HG02840 (cell line): ENCODE measurements around the gene IRF5.
"Not testable (repeated sequence)": the region's sequence is repeated elsewhere in the genome, so short reads cannot be mapped to it uniquely, and the experiment has no call there.

Source experiments
- ATAC-seq: cut with Tn5 transposase; IDR thresholded peaks from one replicate; pipeline ENCODE4 v1.9.1; 2021; ENCODE audit warnings: mild to moderate bottlenecking, moderate library complexity, moderate number of reproducible peaks; ENCODE audit not compliant: unreplicated experiment, low FRiP score

Gene IRF5

DNA sequence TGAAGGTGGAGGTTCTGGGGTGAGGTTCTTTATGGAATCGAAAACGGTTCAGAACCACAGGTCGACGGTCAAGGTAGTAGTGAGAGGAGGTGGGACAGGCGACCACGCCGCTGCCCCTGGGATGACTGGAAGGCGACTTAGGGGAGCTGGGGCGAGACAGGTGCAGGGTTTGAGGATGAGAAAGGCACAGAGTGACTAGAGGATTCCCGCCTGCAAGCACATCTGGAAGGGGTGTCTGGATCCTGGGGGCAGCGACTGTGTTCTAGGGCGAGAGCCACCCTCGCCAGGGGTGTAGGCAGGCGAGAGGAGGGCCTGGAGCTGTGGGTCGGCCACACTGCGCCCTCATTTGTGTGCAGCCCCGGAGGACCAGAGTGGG lies 468 bp upstream of the IRF5 start:
- no peak for ATAC-seq

DNA sequence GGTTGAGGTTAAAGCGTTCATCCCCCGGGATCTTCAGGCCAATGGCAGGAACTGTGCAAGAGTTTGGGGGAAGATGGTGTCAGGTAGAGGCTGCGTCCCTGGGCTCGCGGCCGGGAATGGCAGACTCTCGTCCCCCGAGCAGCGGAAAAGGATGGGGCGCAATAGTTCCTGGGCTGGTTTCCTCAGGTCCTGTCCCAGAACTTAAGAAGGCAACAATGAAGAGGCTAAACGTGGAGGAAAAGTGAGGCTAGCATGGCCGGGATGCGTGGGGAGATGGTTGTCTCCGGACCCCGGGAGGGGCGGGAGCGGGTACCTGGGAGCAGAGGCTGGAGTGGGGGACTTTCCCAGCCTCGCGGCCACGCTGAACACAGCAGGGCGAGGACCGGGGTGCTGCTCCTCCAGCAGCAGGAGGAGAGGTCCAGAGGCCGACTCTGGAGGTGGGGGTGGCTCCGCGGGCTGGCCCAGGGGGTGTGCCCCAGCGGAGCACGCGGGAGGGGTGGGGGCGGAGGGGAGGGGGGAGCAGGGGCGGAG lies 882 bp downstream of the IRF5 start:
- ATAC-seq, result no peak

DNA sequence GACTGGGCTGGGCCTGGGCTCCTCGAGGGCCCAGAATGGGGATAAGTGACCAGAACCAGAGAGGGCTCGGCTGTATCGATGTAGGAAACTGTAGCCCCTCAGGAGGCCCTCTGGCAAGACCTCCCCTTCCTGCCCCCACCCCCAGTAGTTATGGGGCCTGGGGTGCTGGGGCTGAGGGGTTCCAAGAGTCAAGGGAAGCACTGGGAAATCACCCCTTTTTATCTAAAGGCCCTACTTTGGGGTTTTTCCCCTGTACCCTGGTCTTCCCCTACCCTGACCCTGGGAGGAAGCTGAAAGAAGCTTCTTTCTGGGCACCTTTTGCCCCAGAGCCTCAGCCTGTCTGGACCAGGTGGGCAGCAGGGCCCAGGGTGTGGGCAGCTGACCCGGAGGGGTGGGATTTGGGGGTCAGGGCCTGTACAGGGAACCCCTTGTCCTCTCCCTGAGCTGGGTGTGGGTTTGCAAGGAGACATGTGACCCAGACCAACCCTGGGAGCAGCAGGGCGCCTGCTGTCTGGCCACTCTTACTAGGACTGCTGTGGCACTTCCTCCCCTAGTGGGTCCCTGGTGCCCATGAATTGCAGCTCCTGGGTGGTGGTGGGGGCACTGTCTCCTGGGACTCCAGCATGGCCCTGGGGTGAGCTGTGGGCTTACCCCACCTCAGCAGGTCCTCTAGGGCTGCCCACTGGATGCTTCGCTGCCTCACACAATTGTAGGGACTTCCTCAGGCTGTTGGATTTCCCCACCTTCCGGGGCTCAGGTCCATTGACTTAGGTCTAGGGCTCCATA lies 1.5 kb downstream of the IRF5 start:
- ATAC-seq, result no peak

DNA sequence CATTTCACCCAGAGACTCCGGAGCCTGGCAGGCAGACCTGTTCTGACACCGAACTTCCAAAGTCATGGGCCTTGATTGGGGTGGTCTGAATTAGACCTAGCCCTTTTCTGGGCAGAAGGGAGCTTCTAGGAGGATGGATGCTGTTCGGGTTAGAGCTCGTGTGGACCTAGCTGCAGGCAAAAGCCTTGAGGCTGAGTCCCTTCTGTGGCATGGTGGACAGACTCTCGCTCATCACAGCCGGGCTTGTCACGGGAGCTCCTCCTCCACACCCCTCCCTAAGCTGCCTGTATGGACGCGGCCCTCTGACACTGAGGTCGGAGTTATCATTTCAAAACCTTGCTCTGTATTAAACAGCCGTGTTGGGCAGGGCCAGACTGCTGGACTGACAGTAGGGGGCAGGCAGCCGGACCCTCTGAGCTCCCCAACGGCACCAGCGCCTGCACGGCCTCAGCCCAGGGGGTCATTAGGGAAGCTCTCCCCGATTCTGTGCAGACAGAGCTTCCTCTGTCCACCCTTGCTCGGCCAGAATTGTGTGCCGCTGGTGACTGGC lies 2.2 kb downstream of the IRF5 start:
- peak; percentile 26 for ATAC-seq

DNA sequence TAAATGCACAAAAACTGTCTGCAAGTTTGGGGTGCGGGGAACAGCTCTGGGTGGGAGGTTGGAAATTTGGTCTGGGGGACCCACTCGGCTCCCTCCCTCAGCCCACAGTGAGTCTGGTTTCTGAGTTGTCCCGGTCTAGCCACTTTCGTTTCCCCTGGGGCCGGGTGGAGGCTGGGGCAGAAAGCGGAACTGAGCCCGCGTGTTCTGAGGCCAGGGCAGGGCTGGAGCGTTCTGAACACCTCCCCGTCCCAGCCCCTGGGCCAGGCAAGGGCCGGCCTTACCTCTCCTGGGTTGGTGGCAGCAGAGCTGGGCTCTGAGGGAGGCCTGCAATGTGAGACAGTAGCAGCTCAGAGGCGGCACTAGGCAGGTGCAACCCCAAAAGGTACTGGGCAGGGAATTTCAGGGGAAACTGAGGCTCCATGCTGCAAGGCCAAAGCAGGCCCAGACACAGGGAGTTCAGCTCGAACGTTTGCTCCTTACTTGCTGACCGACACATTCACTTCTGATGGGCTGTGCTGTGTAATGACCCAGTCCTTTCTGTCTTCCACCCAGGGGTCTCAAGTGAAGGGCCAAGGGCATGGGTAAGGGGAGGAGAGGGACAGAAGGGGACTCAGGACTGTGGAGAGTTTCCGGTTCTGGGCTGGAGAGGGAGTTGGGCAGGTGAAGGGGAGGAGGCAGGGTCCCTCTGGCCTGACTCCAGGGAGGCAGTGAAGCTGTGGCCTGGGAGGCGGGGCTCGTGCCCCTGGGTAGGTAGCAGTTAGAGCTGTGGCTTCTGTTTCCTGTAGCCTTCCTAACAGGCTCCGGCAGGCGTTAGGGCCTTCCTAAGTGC lies 3.0 kb downstream of the IRF5 start:
- ATAC-seq, result peak; percentile 47

DNA sequence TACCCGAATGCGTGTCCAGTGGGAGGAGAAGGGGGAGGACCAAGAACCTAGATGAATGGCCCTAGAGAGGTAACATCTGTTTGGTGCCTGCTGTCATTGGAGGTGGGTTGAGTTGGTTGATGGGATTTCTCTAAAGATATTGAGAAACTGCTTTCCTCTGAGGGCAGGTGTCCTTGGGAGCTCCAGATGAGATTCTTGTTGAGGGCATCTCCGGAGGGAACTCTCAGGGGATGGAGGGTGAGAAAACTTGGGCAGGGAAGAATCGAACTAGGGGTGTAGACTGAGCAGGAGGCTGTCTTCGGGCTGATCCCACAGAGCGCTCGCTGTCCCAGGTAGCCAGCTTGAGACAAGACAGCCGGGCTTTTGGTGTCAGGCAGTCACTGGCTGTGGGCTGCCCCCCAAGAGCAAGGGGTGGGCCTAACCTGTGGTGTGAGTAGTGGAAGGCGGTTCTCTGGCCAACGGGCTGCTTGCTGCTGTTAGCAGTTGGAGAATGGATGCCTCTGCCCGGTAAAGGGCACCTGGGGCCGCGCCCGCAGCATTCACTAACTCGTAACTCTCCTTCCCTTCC lies 3.7 kb downstream of the IRF5 start:
- ATAC-seq, result no peak

DNA sequence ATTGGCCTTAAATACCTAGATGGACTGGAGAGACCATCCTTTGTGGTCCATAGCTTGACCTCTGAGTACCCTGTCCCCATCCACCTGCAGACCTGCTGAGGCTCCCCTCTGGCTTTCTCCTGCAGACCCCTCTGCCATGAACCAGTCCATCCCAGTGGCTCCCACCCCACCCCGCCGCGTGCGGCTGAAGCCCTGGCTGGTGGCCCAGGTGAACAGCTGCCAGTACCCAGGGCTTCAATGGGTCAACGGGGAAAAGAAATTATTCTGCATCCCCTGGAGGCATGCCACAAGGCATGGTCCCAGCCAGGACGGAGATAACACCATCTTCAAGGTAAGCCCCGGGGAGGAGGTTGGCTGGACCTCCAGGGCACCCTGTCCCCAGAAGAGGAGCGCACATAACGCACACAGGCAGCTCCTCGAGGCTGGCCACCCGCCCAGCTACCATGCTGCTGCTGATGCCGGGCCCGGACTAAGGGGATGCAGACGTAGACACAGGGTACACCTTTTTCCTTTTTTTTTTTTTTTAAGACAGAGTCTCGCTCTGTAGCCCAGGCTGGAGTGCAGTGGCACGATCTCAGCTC lies 4.3 kb downstream of the IRF5 start:
- no peak for ATAC-seq

DNA sequence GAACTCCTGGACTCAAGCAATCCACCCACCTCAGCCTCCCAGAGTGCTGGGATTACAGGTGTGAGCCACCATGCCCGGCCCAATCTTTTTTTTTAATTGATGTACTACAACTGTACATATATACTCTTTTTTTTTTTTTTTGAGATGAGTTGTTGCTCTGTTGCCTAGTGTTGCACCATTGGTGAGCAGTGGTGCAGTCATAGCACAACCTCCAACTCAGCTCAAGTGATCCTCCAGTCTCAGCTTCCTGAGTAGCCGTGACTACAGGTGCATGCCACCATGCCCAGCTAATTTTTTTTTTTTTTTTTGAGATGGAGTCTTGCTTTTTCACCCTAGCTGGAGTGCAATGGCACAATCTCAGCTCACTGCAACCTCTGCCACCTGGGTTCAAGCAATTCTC lies 5.5 kb downstream of the IRF5 start:
- not testable (repeated sequence) for ATAC-seq

DNA sequence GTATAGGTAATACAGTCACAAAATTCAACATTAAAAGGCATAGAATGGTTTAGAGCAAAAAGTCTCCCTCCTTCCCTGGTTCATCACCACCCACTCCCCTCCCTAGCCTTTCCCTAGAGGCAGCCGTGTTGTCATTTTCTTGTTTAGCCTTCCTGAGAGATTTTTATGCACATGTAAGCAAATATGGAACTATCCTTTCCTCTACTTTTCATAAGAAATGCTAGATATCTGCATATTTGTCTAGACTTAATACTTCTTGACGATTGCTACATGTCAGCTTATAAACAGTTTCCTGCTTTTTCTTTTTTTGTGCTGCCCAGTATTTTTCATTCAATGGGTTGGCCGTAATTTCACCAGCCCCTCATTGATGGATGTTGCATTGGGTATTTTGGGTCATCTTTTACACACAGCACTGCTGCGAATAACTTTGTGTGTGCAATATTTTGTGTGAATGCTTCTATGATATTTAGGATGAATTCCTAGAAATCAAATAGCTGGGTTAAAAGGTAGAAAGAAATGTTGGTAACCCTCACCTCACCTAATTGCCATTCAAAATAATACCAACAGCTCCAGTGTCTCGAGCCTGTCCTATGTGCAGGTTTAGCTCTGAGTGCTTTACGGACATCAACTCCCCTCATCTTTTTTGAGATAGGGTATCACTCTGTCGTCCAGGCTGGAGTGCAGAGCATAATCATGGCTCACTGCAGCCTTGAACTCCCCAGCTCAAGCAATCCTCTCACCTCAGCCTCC lies 6.9 kb downstream of the IRF5 start:
- ATAC-seq, result no peak

DNA sequence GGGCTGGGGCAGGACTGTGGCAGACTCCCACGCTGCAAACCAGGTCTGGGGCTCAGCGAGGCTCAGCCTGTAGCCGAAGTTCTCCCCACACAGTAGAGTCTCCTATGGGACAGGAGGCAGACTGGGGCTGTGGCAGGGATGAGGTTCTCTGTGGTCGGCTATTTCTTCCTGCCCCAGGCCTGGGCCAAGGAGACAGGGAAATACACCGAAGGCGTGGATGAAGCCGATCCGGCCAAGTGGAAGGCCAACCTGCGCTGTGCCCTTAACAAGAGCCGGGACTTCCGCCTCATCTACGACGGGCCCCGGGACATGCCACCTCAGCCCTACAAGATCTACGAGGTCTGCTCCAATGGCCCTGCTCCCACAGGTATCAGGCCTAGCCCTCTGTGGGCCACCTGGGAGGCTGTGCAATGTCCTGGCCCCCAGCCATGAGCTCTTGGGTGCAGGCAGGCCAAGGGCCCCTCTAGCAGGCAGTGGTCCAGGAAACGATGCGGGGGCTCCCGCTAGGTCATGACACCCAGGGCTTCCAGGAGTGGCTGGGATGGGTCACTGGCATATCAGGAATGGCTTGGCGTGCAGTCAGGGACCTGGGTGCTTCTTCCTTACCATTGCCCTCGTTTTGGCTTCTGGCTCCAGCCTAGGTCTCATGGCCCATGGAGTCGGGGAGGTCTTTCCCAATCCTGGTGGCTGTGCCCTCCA lies 8.1 kb downstream of the IRF5 start:
- ATAC-seq, result no peak

DNA sequence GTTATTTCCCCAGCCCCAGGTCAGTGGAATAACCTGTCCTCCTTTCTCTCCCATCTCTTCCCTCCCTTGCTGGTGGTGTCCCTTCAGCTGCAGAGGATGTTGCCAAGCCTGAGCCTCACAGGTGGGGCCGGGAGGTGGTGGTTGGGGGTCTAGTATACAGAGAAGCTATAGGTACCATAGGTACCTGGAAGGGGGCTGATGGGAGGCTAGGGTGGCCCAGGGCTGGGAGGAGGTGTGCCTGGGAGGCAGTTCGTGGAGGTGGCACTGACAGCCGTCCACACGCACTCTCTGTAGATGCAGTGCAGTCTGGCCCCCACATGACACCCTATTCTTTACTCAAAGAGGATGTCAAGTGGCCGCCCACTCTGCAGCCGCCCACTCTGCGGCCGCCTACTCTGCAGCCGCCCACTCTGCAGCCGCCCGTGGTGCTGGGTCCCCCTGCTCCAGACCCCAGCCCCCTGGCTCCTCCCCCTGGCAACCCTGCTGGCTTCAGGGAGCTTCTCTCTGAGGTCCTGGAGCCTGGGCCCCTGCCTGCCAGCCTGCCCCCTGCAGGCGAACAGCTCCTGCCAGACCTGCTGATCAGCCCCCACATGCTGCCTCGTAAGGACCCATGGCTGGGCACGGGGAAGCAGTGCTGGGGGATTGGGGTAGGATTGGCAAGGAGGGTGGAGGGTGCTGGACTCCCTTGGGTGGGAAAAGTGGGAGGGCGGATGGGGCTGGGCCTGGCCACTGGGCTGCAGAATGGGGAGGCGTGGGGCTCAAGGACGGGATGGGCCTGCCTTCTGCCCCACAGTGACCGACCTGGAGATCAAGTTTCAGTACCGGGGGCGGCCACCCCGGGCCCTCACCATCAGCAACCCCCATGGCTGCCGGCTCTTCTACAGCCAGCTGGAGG lies 9.5 kb downstream of the IRF5 start:
- no peak for ATAC-seq

DNA sequence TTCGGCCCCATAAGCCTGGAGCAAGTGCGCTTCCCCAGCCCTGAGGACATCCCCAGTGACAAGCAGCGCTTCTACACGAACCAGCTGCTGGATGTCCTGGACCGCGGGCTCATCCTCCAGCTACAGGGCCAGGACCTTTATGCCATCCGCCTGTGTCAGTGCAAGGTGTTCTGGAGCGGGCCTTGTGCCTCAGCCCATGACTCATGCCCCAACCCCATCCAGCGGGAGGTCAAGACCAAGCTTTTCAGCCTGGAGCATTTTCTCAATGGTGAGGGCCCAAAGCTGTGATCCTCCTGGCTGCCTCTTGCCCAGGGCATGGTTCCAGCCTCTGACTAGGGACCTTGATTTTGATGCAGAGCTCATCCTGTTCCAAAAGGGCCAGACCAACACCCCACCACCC lies 10.1 kb downstream of the IRF5 start:
- no peak for ATAC-seq

DNA sequence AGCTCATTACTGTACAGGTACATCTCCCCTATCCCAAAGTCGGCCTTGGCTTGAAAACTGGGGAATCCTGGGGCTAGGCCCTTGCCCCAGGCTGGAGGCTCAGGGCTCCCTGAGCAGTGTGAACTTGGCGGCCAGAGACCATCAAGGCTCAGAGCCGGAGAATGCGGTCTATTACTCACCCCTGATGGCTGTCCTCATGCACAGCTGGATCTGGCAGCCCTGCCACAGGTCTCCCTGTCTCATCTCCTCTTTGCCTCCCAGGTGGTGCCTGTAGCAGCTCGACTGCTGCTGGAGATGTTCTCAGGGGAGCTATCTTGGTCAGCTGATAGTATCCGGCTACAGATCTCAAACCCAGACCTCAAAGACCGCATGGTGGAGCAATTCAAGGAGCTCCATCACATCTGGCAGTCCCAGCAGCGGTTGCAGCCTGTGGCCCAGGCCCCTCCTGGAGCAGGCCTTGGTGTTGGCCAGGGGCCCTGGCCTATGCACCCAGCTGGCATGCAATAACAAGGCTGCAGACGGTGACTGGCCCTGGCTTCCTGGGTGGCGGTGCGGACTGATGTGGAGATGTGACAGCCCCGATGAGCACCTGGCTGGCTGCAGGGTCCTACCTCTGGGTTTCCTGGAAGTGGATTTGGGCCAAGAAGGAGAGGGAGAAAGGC lies 10.7 kb downstream of the IRF5 start:
- ATAC-seq, result no peak

DNA sequence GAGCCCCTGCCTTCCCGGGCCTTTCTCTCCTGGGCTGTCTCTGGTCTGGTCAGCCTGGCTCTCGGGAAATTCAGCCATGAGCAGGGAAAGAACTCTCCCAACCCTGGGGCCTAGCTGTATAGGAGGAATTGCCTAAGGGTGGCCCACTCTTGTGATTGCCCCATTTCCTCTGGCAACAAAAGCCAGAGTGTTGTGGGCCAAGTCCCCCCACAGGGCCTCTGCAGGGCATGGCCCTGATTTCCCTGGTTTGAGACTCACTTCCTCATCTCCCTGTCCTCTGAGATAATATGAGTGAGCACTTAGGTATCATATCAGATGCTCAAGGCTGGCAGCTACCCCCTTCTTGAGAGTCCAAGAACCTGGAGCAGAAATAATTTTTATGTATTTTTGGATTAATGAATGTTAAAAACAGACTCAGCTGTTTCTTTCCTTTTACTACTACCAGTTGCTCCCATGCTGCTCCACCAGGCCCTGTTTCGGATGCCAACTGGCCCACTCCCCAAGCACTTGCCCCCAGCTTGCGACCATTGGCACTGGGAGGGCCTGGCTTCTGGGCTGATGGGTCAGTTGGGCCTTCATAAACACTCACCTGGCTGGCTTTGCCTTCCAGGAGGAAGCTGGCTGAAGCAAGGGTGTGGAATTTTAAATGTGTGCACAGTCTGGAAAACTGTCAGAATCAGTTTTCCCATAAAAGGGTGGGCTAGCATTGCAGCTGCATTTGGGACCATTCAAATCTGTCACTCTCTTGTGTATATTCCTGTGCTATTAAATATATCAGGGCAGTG lies 11.4 kb downstream of the IRF5 start:
- no peak for ATAC-seq

DNA sequence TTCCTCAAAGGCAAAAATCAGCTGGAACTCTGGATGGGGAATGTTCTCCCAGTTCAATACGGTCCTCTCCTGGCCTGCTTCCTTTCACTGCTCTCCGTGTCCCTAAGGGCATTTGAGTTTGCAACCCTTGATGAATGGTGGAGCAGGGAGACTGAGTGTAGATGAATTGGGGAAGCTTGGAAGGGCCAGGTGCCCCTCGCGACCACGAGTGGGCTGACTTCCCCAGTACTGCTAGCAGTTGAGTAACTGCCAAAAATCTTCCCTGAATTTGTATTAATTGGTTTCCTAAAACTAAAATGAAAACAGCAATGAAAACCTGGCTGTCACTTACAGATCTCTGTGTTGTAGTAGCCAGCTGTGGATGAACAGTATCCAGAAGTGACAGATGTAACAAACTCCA lies 13.6 kb downstream of the IRF5 start:
- no peak for ATAC-seq

DNA sequence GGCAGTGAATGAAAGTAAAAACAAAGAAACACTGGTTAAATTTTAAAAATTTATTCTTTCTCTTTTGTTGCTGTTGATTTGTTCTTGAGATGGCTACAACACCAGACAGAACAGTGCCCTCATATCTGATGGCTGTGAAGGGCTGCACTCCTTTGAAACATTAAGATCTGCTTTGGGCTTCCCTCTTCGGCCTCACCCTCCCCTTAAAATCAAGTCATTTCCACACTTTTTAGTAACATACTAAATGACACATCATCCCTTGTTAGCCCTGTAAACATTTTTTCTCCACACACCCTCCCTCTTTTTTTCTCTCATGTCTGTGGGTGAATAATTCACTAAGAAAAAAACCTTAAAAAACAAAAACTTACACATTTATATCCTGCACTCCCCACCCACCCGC lies 16.4 kb downstream of the IRF5 start:
- peak; percentile 3 for ATAC-seq
